GM12801 (cell line): ENCODE data around the gene PCNX2.

Experiments used
- TF ChIP-seq, protein P1 (sequence below): IDR thresholded peaks from one replicate; pipeline ENCODE4 v1.5.1; 2011; ENCODE audit warnings: control low read depth; ENCODE audit not compliant: insufficient read length; ENCODE audit errors: extremely low read depth

Gene PCNX2

DNA sequence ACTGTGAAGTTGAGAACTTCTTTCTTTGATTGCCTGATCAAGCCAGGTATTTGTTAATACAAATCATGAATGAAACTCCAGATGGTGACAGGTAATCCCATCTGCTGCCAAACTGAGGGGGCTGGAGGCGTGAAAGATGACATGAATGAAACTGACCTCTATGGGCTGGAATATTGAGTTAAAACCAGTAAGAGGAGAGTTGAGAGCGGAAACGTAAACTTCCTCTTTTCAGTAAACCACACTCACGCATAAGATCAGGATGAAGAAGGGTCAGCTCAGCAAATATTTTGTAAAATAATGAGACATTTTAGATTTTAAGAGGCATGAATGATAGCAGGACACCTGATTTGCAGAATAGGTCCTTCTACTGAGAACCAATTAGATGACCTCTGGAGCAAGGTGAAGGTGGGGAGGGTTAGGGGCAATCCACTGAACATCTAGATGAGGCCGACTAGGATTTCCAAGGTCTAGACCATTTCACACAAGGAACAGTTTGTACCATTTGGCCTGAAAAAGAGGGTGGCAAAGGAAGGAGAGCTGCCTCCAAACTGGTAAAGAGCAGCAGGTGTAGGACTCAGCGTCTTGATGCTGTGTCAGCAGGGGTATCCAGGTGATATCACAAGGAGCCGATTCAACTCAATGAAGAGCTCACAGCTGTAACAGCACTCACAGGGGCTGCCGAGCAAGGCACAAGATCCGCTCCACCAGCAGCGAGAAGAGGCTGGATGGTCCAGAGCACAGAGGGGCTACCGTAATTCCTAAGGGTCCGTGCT, 212.6 kb downstream of the PCNX2 start:
- TF ChIP-seq, protein P1, sequence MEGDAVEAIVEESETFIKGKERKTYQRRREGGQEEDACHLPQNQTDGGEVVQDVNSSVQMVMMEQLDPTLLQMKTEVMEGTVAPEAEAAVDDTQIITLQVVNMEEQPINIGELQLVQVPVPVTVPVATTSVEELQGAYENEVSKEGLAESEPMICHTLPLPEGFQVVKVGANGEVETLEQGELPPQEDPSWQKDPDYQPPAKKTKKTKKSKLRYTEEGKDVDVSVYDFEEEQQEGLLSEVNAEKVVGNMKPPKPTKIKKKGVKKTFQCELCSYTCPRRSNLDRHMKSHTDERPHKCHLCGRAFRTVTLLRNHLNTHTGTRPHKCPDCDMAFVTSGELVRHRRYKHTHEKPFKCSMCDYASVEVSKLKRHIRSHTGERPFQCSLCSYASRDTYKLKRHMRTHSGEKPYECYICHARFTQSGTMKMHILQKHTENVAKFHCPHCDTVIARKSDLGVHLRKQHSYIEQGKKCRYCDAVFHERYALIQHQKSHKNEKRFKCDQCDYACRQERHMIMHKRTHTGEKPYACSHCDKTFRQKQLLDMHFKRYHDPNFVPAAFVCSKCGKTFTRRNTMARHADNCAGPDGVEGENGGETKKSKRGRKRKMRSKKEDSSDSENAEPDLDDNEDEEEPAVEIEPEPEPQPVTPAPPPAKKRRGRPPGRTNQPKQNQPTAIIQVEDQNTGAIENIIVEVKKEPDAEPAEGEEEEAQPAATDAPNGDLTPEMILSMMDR = no peak

DNA sequence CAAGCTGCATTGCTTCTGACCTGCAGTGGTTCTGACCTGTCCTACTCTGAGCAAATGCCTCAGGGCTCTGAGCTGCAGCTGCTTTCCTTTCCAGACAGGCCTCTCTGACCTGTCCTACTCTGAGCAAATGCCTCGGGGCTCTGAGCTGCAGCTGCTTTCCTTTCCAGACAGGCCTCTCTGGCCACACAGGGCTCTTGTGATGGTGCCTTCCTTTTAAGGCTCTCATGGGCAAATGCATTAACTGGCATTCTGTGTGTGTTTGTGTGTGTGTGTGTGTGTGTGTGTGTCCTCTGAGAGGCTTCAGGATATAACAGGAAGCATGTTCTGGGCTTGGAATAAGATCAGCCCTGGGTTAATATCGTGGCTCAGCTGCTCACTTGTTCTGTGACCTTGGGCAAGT, 213.8 kb downstream of the PCNX2 start:
- TF ChIP-seq, protein P1 = no peak

DNA sequence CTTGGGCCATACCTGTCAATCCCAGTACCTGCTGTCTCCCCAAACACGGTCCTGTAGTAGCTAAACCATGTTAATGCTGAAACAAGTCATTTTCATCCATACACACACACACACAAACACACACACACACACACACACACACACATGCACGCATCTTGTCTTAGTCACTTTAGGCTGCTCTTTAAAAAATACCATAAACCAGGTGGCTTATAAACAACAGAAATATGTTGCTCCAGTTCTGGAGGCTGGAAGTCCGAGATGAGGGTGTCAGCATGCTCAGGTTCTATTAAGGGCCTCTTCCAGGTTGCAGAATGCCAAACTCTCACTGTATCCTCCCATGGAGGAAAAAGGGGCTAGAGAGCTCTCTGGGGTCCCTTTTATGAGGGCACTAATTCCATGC, 215.2 kb downstream of the PCNX2 start:
- TF ChIP-seq, protein P1 = no peak

DNA sequence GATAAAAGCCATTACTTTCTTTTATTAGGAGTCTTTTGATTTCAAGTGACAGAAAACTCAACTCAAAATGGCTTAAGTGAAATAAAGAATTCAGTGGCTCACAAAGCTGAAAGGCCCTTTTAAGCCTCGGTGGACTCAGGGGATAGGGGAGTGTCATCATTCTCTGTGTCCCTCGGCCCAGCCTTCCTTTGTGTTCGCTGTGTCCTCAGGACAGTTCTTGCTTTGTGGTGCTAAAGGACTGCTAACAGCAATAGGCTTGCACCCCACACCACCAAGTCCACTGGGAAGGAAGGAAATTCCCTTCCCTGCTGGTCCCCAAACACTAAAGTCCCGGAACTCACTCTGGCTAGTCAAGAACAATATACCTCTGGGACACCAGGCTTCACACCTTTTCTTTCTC, 216.0 kb downstream of the PCNX2 start:
- TF ChIP-seq, protein P1 = no peak

DNA sequence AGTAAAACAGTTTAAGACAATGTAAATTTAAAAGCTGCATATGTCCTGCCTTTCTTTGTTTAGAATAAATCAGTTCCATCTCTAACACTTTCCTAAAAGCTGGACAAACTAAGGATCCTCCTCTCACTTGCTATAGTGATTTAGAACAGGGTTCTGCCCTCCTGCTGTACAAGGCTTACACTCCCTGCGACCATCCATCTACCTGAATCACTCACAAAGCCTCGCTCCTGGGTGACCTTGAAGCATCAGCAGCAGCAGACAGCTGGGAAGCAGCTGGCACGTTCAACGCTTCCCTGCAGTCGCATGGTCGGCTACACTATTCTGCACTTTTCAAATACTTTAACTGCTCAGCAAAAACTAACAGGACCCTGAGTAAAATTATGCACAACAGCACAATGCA, 217.1 kb downstream of the PCNX2 start:
- TF ChIP-seq, protein P1 = no peak

DNA sequence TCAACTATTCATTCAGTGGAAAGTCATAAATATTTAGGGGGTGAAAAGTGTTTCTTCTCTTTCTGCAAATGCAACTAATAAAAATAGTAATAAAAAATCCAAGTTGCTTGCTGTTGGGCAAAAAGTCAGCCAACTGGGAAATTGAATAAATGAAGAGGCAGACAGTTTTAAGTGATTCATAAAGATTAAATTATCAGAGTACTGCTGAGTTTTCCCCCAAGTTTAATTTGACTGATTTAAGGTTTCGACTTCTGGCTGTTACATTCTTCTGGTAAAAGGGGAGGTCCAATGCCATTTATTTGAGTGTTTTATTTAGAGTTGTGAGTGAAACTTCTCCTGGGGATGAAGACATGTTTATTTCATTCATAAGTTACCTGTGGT, 219.6 kb downstream of the PCNX2 start:
- TF ChIP-seq, protein P1 = no peak

DNA sequence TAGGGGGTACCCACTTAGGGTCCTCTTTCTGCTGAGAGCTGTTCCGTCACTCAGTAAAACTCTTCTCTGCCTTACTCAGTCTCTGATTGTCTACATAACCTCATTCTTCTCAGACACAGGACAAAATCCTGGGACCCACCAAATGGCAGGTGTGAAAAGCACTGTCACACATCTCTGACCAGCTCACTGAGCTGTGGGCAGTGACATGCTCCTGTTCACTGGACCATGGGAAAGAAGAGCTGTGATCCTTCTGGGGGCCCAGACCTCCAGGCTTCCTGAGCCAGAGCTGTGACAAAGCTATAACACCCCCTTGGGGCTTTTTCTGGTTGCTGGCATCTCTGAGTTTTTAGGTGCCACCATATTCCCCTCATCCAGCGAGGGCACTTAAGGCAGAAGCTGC, 229.4 kb downstream of the PCNX2 start:
- TF ChIP-seq, protein P1 = no peak
